IPS DF 19.7 (cell line): ENCODE measurements around the gene DDN.
A peak's percentile ranks its signal among the peaks of the same experiment; 100 is the strongest.

Experiments
- DNase-seq: peaks from one replicate; pipeline ENCODE4 v3.0.0-alpha.2; 2013; ENCODE audit warnings: low read depth, low spot score

Gene DDN

DNA sequence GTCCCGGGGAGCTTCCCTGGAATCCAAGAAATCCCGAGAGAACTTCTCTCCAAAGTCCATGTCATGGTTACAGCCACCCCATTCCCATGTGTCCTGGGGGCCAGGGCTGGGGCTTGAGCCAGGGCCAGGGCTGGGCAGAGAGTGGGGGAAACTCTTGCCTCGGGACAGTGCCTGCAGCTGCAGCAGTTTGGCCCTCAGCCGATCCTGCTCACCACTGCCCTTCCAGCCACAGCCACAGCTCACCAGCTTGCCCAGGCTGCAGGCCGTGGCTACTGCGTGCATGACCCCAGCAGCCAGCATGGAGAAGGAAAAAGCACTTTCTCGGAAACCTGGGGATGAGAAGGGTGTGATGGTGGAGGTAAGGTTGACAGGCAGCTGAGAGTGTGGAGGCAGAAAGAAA, 31.2 kb downstream of the DDN start:
- DNase-seq, result no peak

DNA sequence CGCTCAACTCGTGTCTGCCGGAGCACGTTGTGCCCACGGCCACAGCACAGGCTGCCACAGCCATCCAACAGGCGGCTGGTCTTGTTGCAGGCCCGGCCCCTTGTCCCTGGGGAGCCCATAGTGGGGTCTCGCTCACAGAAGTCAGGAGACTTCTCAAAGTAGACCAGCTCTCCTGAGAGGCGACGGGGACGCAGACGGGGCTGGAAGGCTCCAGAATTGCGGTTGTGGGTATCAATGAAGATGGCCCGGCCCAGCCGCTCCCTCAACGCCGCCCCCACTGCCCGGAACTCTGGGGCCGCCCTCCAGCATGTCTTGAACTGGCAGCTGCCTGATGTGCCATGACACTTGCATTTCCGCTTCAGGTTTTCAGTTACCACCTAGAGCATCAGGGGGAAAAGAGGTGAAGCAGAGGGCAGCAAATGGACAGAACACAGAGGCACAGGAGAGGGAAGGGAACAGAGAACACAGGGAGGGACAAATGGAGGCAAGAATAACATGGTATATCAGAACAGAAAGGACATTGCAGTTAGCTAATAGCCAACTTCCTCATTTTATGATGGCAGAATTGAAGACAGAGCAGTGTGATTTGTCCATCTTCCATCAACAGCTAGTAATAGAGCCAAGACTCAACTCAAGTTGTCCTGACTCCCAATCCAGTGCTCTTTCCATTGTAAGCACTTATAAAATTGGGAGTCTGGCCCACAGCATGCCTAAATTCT, 32.8 kb downstream of the DDN start:
- DNase-seq, result no peak

DNA sequence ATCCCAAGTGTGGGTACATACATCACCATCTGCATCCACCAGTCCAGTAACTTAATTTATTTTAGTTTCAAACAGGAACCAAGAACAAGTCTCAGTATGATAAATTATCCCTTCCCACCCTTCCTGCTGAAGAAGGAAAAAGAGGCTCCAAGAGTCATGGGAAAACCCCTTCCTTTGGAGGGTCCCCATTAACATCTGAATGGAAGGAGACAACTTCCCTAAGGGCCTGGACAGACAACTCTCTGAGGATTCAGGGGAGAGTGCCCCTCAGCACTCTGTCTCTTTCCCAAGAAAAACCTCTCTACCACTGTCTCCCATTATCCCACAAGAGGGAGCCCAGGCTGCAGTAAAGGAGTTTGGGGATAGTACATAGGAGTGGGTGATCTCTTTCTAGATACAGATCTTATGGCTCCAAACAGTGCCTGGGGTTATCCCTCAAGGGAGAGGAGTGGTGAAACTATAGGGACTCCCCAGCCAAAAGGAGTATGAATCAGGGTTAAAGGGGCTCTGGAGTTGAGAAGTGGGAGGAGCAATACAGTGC, 33.8 kb downstream of the DDN start:
- DNase-seq, result peak; percentile 83

DNA sequence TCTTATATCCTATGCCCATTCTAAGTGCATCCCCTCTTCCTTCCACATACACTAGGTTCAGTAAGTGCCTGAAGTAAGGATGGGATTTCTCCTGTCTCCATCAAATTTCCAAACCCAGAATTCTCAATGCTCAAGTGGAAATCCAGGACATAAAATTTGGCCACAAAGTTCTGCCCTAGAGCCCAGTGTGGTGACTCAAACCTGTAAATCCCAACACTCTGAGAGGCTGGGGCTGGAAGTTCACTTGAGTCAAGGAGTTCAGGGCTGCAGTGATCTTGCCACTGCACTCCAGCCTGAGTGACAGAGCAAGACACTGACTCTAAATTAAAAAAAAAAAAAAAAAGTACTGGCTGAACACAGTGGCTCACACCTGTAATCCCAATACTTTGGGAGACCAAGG, 37.4 kb downstream of the DDN start:
- DNase-seq, result no peak

DNA sequence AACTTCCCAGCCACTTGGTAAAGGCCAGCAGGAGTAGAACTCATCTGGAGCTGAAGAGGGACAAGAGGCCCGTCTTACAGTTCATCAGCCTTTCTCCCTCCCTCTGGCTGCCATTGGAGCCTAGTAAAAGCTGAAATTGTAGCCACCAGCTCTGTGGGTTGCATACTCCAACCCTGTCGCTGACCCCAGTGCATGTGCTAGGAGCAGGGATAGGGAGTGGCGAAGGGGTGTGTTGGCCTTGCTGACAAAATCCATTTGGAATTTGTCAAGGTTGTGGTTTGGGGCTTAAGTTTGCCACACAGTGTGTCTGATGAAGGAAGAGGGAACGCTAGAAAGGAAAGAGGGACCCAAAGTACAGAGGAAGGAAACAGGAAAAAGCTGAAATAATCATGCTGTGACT, 37.8 kb downstream of the DDN start:
- DNase-seq, result no peak

DNA sequence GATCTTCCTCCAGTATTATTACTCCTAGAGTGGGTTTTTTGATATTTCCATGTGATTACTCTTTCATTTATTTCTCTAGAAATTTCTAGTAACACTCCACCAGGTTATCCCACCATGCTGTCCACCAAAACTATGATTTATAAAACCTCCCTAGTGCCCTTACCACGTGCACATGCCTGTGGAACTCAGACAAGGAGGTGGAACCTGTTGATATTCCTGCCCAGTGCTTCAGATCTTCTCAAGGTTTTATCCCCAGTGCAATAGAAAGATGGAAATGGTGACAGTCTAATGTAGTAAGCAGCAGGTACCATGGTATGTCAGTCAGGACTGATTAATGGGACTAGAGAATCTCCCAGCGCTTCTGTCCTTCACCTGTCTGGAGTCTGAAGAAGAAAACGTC, 38.3 kb downstream of the DDN start:
- DNase-seq, result no peak

DNA sequence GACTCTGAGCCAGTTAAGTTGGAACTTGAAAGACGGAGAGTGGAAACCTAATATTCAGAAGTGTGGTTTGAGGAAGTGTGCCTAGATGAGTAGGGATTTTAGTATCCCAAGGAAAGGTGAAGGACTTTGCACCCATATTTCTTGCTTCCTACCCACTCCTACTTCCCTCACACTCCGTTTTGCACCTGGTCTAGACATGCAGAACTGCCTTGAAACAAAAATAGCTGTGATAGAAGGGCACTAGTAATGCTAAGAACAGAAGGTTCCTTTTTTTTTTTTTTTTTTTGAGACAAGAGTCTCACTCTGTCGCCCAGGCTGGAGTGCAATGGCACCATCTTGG, 41.2 kb downstream of the DDN start:
- no peak for DNase-seq

DNA sequence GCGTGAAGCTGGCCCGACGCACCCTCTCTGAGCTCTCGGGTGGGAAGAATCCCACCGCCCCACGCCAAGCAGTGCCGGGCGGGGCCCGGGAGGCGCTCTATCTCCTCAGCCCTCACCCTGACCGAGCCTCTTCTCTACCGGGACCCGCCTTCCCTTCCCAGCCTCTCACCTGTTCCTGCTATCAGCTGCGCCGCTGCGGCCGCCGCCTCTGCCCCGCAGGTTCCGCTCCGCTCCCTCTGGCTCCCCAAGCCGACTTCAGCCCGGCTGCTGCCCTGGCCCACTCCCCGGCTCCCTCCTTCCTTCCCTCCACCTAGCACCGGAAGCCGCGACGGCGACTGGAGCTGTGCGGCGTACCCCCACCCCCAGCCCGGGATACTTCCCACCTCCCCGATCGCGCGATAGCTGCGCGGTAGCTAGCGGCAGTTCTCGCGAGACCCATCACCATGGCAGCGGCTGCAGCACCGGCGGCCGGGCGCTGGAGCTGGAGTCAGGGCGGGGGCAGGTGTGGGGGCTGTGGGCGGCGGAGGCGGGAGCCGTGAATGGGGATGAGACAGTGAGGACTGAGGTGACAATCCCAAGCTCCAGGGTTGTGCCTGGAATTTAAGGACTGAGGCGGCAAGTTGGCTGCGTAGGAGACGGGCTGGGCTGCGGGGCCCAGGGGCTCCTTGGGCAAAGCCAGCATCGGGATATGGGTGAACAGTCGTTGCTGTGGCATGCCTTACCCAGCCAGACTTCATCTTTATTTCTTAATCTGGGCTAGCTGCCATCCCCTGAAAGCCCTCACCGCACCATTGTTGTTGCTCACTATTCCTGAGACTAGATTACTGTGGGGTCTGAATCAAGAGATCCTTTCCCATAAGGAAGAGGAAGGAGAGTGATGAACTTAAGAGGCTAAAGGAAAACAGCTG, 41.8 kb downstream of the DDN start, which contains the start of gene ARF3:
Gene ARF3 (minus strand): TSS at position 347 of the 908 bp plus-strand sequence. CDS start 16,392 bp downstream, outside the sequence.
- DNase-seq, result peak; percentile 81

DNA sequence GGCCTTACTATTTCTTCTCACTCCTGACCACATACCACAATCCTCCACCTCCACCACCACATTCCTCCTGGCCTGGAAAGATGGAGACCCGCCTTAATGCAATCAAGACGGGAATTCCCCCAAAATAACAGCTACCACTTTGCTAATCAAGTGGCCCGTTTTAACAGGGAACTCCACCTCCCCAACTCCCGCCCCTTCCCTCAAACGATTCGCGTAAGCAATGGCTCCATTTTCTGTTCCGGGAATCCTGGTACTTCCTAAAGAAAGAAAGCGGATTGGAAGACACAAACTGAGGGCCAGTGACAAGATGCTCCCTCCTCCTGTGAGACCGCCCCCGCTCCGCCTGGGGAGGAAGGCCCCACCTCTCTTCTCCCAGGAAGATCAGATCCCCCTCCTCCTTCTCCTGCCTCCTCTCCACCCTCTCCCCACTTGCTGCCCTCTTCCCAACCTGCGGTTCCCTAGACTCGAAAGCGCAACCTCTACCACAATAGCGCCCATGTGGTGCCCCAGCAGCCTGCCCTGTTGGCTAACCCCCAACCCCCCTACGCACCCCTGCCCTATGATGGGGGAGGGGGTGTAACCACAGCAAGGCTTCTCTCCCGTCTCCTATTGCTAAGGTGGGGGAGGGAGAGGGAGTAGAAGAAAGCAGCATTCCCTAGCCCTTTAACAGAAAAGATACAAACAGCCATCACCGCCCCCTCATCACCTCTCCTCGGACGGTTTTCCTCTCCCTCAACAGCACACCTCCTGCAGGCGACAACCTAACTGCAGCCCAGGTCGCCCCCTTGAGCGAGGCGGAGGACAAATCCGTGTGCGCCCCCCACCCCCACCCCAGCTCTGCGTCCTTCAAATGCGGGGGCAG, 42.7 kb downstream of the DDN start:
- peak; percentile 92 for DNase-seq

DNA sequence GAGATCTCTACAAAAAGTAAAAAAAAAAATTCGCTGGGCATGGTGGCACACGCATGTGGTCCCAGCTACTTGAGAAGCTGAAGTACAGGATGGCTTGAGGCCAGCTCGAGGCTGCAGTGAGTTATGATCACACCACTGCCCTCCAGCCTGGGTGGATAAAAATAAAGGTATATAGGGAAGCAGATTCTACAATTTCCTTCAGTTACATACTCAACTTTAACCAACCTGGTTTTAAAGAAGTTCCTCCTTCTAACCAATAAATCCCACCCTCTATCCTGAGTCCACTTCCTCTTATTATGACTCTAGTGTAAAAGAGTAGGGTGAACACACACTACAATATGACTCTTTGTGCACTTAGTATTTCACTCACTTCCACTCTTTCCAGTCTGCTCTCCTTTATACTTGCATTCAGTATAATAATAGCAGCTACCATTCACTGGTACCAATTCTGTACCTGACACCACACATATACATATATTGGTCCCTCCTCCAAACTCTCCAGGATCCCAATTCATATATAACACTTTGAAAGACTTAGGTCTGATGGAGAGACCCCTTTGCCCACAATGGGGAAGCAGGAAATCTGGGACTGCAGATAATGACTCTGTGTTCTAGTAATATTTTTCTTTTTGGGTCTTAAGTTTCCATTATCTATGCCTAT, 44.2 kb downstream of the DDN start:
- DNase-seq, result no peak

DNA sequence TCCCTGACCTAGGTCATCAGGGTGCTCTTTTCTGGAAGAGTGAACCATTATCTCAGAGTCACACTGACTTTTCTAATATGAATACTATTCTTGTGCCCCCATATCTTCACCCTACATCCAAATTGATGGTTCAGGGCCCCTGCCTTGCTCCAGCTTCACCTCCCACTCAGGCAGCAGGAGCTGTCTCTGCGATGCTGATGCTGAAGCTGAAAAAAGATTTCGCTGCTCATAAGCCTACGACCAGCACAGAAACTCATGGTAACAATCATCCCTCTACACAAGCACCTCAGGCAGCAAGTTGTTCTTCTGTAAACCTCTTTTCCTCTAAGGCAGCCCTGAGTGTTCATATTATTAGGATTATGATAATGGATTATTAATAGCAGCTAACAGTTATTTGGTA, 45.1 kb downstream of the DDN start:
- DNase-seq, result no peak

DNA sequence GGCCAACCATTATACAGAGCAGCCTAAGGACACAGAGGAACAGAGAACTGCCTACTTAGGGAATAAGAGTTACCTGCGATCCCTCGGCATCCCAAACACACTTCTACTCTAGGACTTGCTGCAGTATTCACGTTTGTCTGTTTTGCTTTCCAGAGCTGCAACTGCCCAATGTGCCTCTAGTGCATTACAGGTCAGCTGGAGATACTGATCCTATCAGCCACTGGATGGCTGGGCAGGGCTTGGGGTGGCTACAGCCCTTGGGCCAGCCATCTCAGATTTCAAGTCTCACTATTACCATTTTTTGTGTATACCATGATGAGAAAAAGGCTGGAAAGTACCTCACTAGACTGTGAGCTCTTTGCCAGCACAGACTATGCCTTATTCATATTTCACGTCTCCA, 46.5 kb downstream of the DDN start:
- DNase-seq, result no peak

DNA sequence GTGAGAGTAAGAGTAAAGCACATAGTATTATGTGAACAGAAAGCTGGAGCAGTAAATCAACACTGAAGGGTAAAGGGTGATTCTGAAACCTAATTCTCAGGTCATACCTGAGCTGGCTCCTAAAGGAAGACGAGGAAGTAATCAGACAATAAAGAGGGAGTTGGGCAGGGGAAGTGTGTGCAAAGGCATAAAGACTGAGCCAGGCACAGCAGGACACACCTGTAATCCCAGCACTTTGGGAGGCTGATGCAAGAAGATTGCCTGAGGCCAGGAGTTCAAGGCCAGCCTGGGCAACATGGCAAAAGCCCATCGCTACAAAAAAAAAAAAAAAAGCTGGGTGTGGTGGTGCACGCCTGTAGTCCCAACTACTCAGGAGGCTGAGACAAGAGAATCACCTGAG, 51.4 kb downstream of the DDN start:
- no peak for DNase-seq

DNA sequence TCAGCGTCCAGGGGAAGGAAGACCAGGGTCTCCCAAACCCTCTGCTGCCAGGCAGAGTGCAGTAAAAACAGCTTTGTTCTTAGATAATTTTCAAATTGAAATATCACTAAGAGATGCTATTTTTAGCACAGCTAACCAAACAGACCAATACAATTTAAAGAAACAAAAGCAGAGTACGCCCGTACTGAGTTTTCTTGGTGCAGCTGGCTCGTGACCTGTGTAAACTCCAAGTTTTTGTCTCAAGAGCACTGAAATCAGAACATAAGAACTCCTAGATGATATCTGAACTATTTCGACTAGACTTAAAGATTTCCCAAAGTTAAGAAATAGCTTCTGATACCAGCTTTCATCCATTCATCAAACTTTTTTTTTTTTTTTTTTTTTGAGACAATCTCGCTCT, 52.2 kb downstream of the DDN start:
- DNase-seq, result no peak

DNA sequence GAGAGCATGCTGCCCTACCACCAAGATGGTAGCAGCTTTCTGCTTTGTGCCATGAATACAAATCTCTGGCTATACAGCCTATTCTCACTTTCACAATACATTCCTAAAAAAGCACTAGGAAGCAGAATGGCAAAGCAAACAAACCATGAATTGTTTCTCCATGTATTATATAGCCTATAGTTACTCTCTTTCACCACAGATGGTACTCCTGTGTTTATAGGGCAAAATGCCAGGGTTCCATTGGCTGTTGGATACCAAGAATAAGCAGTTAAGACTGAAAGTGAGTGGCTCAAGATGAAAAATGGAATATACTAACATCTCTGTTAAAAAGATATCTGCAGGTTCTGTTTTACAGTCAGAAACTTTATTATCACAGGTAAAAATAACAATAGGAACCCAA, 53.0 kb downstream of the DDN start:
- DNase-seq, result no peak
